H1 (cell line): ENCODE results near the gene CT45A5. TPM values are rescaled to one million over a fixed set of nuclear protein-coding genes. Genes with fewer than 3 reads are reported as not detected.
"Not testable (repeated sequence)": the region's sequence is repeated elsewhere in the genome, so short reads cannot be mapped to it uniquely, and the experiment has no call there.

Experiments used
- CTCF ChIA-PET: fragments of 300-600 bp; sonication (Branson Sonifier 250); formaldehyde crosslinking; loops from one replicate; lab custom pipeline; 2021; ENCODE audit not compliant: partially characterized antibody; lab: Charles Lee
- POLR2A ChIA-PET: fragments of 300-600 bp; sonication (Branson Sonifier 250); formaldehyde crosslinking; loops from one replicate; lab custom pipeline; 2021; ENCODE audit warnings: inconsistent platforms; ENCODE audit not compliant: partially characterized antibody; lab: Charles Lee
- DNase-seq, 2 experiments: peaks; one replicate each; pipeline versions ENCODE4 v3.0.0 to v3.0.0-alpha.2; 2010 to 2022; ENCODE audit warnings: low spot score in 2 of 2, low read depth in 1 of 2, mixed read lengths in 1 of 2
- FAIRE-seq: peaks from 2 replicates; lab custom pipeline; 2011; peaks lifted over from hg19 to GRCh38; lab: Jason Lieb, UNC
- H2AFZ ChIP-seq: 2 replicates; pipeline ENCODE4 v1.8.1; 2012; ENCODE audit warnings: low read length, inconsistent platforms
- H2AK5ac ChIP-seq: 2 replicates; pipeline ENCODE4 v1.6.1; 2013; ENCODE audit warnings: low read depth, low read length
- H2BK120ac ChIP-seq: replicated peaks from 2 replicates; pipeline ENCODE3; 2013; ENCODE audit warnings: low read depth, low read length, inconsistent platforms
- H2BK12ac ChIP-seq: 2 replicates; pipeline ENCODE4 v1.6.1; 2013; ENCODE audit warnings: low read depth, low read length
- H2BK15ac ChIP-seq: 2 replicates; pipeline ENCODE4 v1.6.1; 2013; ENCODE audit warnings: low read length
- H2BK20ac ChIP-seq: 2 replicates; pipeline ENCODE4 v1.6.1; 2013; ENCODE audit warnings: low read length
- H2BK5ac ChIP-seq: 2 replicates; pipeline ENCODE4 v1.6.1; 2013; ENCODE audit warnings: low read depth, low read length
- H3K14ac ChIP-seq: 2 replicates; pipeline ENCODE4 v1.6.1; 2013; ENCODE audit warnings: inconsistent platforms; ENCODE audit not compliant: insufficient read length
- H3K18ac ChIP-seq: 2 replicates; pipeline ENCODE4 v1.6.1; 2013; ENCODE audit warnings: low read length; ENCODE audit errors: extremely low read depth
- H3K23ac ChIP-seq: 2 replicates; pipeline ENCODE4 v1.6.1; 2013; ENCODE audit warnings: inconsistent platforms; ENCODE audit not compliant: insufficient read length
- H3K23me2 ChIP-seq: 2 replicates; pipeline ENCODE4 v1.6.1; 2013; ENCODE audit warnings: low read depth, low read length
- H3K27ac ChIP-seq: 2 replicates; pipeline ENCODE4 v1.6.1; 2011; ENCODE audit warnings: low read depth, low read length, inconsistent platforms
- H3K27me3 ChIP-seq, 4 experiments: replicated peaks in 1 of 4; 1 replicate in 1 of 4; 2 replicates in 3 of 4; pipeline versions ENCODE4 v1.6.1 to v1.8.1; 2011 to 2013; ENCODE audit warnings: low read length in 3 of 4, mild to moderate bottlenecking in 3 of 4, inconsistent platforms in 2 of 4, mixed read lengths in 2 of 4, moderate library complexity in 1 of 4; ENCODE audit not compliant: control insufficient read depth in 3 of 4, insufficient read depth in 3 of 4; ENCODE audit errors: extremely low read depth in 1 of 4
- H3K36me3 ChIP-seq, 4 experiments: 2 replicates each; pipeline versions ENCODE4 v1.6.1 to v1.8.1; 2011 to 2013; ENCODE audit warnings: mild to moderate bottlenecking in 4 of 4, low read length in 3 of 4, moderate library complexity in 2 of 4, control low read depth in 1 of 4, inconsistent platforms in 1 of 4; ENCODE audit not compliant: insufficient read depth in 4 of 4, control insufficient read depth in 2 of 4
- H3K4ac ChIP-seq: replicated peaks from 2 replicates; pipeline ENCODE3; 2013; ENCODE audit warnings: low read length, low read depth, mixed read lengths, inconsistent platforms; ENCODE audit not compliant: insufficient read length
- H3K4me1 ChIP-seq, 4 experiments: replicated peaks in 1 of 4; 1 replicate in 1 of 4; 2 replicates in 3 of 4; pipeline versions ENCODE4 v1.6.1 to v1.8.1; 2011 to 2013; ENCODE audit warnings: low read length in 3 of 4, inconsistent platforms in 2 of 4, mixed read lengths in 1 of 4; ENCODE audit not compliant: insufficient read depth in 4 of 4, control insufficient read depth in 3 of 4
- H3K4me2 ChIP-seq, 2 experiments: 2 replicates each; pipeline versions ENCODE4 v1.6.1 to v1.8.1; 2011 to 2013; ENCODE audit warnings: low read depth in 2 of 2, low read length in 2 of 2, control low read depth in 1 of 2, inconsistent platforms in 1 of 2, mild to moderate bottlenecking in 1 of 2; ENCODE audit not compliant: insufficient read depth in 1 of 2
- H3K4me3 ChIP-seq, 4 experiments: fragments of 200-600, 300-600 bp in 1 of 4; sonication (generic), shearing (Covaris generic), sonication (Bioruptor Twin) in 1 of 4; 2 replicates each; pipeline versions ENCODE4 v1.5.1 to v1.8.1; 2011 to 2016; ENCODE audit warnings: low read length in 4 of 4, low read depth in 3 of 4, control low read depth in 2 of 4, inconsistent platforms in 2 of 4, mild to moderate bottlenecking in 2 of 4, mixed read lengths in 1 of 4, moderate library complexity in 1 of 4; ENCODE audit not compliant: insufficient read depth in 2 of 4; ENCODE audit errors: extremely low read depth in 1 of 4
- H3K56ac ChIP-seq: replicated peaks from 2 replicates; pipeline ENCODE3; 2013; ENCODE audit warnings: low read depth, mild to moderate bottlenecking, mixed read lengths, low read length, inconsistent platforms; ENCODE audit not compliant: insufficient read length
- H3K79me1 ChIP-seq: 2 replicates; pipeline ENCODE4 v1.6.1; 2013; ENCODE audit warnings: low read depth, low read length, control low read depth
- H3K79me2 ChIP-seq, 2 experiments: 2 replicates each; pipeline versions ENCODE4 v1.6.1 to v1.8.1; 2012 to 2013; ENCODE audit warnings: low read length in 2 of 2, mild to moderate bottlenecking in 2 of 2, inconsistent platforms in 1 of 2; ENCODE audit not compliant: insufficient read depth in 2 of 2, control insufficient read depth in 1 of 2
- H3K9ac ChIP-seq, 4 experiments: replicated peaks in 1 of 4; 1 replicate in 1 of 4; 2 replicates in 3 of 4; pipeline versions ENCODE4 v1.6.1 to v1.8.1; 2011 to 2013; ENCODE audit warnings: low read depth in 3 of 4, low read length in 3 of 4, control low read depth in 2 of 4, mild to moderate bottlenecking in 2 of 4, moderate library complexity in 2 of 4, inconsistent platforms in 1 of 4; ENCODE audit errors: extremely low read depth in 1 of 4
- H3K9me3 ChIP-seq, 2 experiments: 2 replicates each; pipeline versions ENCODE4 v1.6.1 to v1.8.1; 2012 to 2013; ENCODE audit warnings: mild to moderate bottlenecking in 2 of 2, moderate library complexity in 2 of 2, control low read depth in 1 of 2, inconsistent platforms in 1 of 2, low read depth in 1 of 2, low read length in 1 of 2, mixed read lengths in 1 of 2; ENCODE audit not compliant: insufficient read depth in 2 of 2
- H4K20me1 ChIP-seq, 2 experiments: replicated peaks in 1 of 2; 2 replicates each; pipeline versions ENCODE3 to v1.8.1; 2011 to 2013; ENCODE audit warnings: inconsistent platforms in 2 of 2, low read length in 2 of 2, mild to moderate bottlenecking in 1 of 2; ENCODE audit not compliant: insufficient read depth in 2 of 2, control insufficient read depth in 1 of 2
- H4K5ac ChIP-seq: 2 replicates; pipeline ENCODE4 v1.6.1; 2013; ENCODE audit warnings: low read length, low read depth, mixed read lengths, inconsistent platforms; ENCODE audit not compliant: insufficient read length
- H4K8ac ChIP-seq: 2 replicates; pipeline ENCODE4 v1.8.0; 2013; ENCODE audit warnings: mild to moderate bottlenecking, moderate library complexity, low read length, inconsistent platforms; ENCODE audit not compliant: insufficient read depth; ENCODE audit errors: extremely low read depth
- H4K91ac ChIP-seq: replicated peaks from 2 replicates; pipeline ENCODE3; 2013; ENCODE audit warnings: low read length, mixed read lengths, inconsistent platforms; ENCODE audit not compliant: insufficient read length
- WGBS, 2 experiments: shearing (Covaris generic) in 1 of 2; methylation state at CpG; one replicate each; pipeline versions ENCODE4 v1.1.6 to v1.1.7; 2013 to 2015; ENCODE audit warnings: low lambda C conversion rate in 2 of 2, mixed read lengths in 2 of 2, inconsistent platforms in 1 of 2, low coverage in 1 of 2, missing lambda C conversion rate in 1 of 2; ENCODE audit not compliant: insufficient replicate concordance in 2 of 2, insufficient coverage in 1 of 2, insufficient read length in 1 of 2; ENCODE audit errors: extremely low coverage in 1 of 2, missing lambda C conversion rate in 1 of 2; 5-methylcytosine and 5-hydroxymethylcytosine counted together
- polyA plus RNA-seq, 7 experiments: library from polyadenylated mRNA; depleted of rRNA in 3 of 7; stranded (reverse) in 5 of 7; unstranded in 2 of 7; fragments of >200 nt in 5 of 7; fragments of 200-250 nt in 2 of 7; gene quantifications; 1 replicate in 5 of 7; 2 replicates in 1 of 7; 4 replicates in 1 of 7; pipeline versions ENCODE4 v1.2.1 to v1.2.3, GENCODE V29; 2011 to 2013; ENCODE audit warnings: missing spikeins in 2 of 7, mixed read lengths in 2 of 7
- total RNA-seq: library from RNA; stranded (reverse); fragmentation: NEBNext Ultra II Directional; extraction: Animal tissue kit (Norgen Biotek cat#: 25700); gene quantifications from 2 replicates; pipeline ENCODE4 v1.2.1, GENCODE V29; 2021

CT45A5 gene
- total and polyA plus RNA-seq, 2 of the 8 experiments (the other 6 are each of a cell fraction or from before 2014, with no cell fraction given), result not detected

DNA sequence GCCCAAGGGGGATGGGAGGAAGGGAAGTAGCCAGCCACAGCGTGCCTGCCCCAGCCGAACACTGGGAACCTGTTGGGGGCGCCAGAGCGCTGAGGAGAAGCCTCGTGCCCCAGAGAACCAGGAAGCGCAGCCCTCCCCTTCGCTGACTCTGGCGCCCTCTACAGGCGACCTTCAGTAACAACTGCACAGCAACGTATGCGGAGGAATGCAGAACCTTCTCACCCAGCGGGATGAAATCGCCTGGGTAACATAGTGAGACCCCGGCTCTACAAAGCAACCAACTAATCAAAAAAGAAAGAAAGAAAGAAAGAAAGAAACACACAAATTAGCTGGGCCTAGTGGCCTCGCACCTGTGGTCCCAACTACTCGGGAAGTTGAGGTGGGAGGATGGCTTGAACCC, 17.4 kb upstream of the CT45A5 start, which contains the start of gene CT45A6:
Gene CT45A6, minus strand, starts transcription at position 101 of the 400 bp plus-strand sequence. CDS start 3,794 bp downstream, outside the sequence.
- H2AK5ac ChIP-seq, H3K4ac ChIP-seq, H4K5ac ChIP-seq, H3K27ac ChIP-seq, H3K9ac ChIP-seq, H3K9me3 ChIP-seq, H3K4me2 ChIP-seq, H3K79me1 ChIP-seq, H3K23me2 ChIP-seq, H2BK15ac ChIP-seq, H3K18ac ChIP-seq, H3K36me3 ChIP-seq, FAIRE-seq, H3K14ac ChIP-seq, POLR2A ChIA-PET, H4K8ac ChIP-seq, H3K27me3 ChIP-seq, H4K91ac ChIP-seq, DNase-seq, H3K23ac ChIP-seq, H4K20me1 ChIP-seq, H2BK20ac ChIP-seq, H2BK12ac ChIP-seq, H3K4me3 ChIP-seq, H2BK120ac ChIP-seq, H3K56ac ChIP-seq, H2AFZ ChIP-seq, CTCF ChIA-PET, H3K79me2 ChIP-seq, H2BK5ac ChIP-seq, H3K4me1 ChIP-seq: not testable (repeated sequence)
- WGBS, 2 experiments, result no CpG with 5 or more reads among the region's 16 CpGs

DNA sequence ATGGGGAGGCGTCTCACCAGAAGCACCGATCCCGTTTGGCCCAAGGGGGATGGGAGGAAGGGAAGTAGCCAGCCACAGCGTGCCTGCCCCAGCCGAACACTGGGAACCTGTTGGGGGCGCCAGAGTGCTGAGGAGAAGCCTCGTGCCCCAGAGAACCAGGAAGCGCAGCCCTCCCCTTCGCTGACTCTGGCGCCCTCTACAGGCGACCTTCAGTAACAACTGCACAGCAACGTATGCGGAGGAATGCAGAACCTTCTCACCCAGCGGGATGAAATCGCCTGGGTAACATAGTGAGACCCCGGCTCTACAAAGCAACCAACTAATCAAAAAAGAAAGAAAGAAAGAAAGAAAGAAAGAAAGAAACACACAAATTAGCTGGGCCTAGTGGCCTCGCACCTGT, 17.2 kb downstream of the CT45A5 start, which contains the start of gene CT45A3:
Gene CT45A3, minus strand, starts transcription at position 101 of the 400 bp plus-strand sequence. CDS start 3,747 bp downstream, outside the sequence.
- H4K20me1 ChIP-seq, H2BK5ac ChIP-seq, H3K23ac ChIP-seq, H3K9ac ChIP-seq, H3K9me3 ChIP-seq, H2BK15ac ChIP-seq, CTCF ChIA-PET, H3K36me3 ChIP-seq, H3K23me2 ChIP-seq, FAIRE-seq, H3K27me3 ChIP-seq, H3K27ac ChIP-seq, H3K4me2 ChIP-seq, H4K8ac ChIP-seq, H3K18ac ChIP-seq, H3K4me3 ChIP-seq, H3K4ac ChIP-seq, H2BK12ac ChIP-seq, DNase-seq, H3K56ac ChIP-seq, H3K14ac ChIP-seq, H2AK5ac ChIP-seq, H3K79me2 ChIP-seq, H4K91ac ChIP-seq, H3K79me1 ChIP-seq, POLR2A ChIA-PET, H3K4me1 ChIP-seq, H2BK120ac ChIP-seq, H2AFZ ChIP-seq, H4K5ac ChIP-seq, H2BK20ac ChIP-seq: not testable (repeated sequence)
- no CpG with 5 or more reads among the region's 17 CpGs for WGBS, 2 experiments
